HG03439 (cell line): ENCODE data around the gene HAUS6.
"Not testable (repeated sequence)": the region's sequence is repeated elsewhere in the genome, so short reads cannot be mapped to it uniquely, and the experiment has no call there.

ENCODE experiments used
- ATAC-seq: cut with Tn5 transposase; IDR thresholded peaks from one replicate; pipeline ENCODE4 v1.9.1; 2021; ENCODE audit warnings: mild to moderate bottlenecking, moderate library complexity; ENCODE audit not compliant: unreplicated experiment

HAUS6 gene

DNA sequence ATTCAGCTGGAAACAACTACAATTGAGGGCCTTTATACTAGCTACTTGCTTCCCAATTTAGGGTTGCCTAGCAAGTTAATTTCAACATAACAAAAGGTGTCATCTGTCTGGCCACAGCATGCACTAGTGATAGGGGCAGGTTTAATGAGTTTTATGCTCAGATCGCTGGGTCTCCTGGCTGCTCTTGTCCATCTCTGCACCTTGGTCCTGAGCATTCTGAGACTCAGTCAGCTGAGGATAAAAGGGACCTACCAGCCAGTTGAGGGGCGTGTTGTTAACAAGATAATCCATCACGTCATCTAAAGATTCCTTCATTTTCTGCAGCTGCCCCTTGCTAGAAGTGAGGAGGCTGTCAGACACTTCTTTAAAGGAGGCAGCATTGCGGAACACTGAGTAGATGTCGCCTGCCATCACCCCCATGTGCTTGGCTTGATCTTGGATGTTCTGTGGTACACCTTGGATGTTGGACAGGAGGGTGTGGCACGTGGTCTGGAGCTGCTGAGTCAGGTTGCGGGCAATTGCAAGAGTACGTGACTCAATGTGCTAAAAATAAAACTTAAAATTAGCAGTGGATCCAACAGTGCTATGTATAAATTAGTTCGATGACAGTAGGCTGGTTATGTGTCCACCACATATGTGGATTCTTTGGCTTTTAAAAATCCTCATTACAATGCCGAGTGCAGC, 13.5 kb upstream of the HAUS6 start:
- ATAC-seq, result no peak

DNA sequence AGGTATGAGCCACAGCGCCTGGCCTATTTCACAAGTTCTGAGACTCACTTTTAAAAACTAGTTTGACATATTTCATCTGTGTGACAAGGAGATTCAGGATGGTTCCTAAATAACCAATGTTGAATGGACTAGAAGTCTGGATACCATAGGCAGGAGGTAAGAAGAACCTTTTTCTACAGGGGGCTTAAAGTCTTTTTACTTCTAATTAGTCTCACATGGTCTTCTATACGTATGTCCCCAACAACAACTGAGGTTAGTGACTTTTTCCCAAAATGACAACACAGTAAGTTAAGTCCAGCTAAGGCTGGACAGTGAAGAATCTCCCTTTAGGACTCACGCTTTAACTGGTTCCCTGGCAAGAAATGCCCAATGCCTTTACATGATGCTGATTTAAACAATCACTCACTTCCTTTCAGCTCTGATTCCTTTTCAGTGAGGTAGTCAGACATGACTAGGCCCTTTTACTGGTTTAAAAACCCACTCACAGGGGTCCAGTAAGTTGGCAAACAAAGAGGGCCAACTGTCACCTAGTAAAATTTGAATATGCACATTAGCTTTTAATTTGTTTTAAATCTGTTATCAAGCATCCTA, 12.1 kb upstream of the HAUS6 start:
- ATAC-seq, result no peak

DNA sequence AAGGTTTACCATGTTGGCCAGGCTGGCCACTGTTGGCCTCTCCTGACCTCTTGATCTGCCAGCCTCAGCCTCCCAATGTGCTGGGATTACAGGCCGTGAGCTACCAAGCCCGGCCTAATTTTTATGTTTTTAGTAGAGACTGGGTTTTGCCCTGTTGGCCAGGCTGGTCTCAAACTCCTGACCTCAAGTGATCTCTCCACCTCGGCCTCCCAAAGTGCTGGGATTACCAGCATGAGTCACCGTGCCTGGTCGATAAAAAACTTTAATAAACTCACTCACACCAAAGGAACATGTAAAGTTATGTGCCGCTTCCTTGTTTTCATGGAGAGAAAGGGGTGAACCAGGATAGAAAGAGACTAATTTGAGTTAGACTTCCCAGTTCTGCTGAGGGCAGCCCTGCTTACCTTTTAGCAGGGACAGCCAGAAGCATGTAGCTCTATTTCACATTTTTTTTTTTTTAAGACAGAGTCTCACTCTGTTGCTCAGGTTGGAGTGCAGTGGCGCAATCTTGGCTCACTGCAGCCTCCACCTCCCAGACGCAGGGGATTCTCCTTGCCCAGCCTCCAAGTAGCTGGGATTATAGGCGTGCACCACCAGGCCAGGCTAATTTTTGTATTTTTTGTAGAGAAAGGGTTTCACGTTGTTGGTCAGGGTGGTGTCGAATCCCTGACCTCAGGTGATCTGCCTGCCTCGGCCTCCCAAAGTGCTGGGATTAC, 11.4 kb upstream of the HAUS6 start:
- ATAC-seq, result no peak

DNA sequence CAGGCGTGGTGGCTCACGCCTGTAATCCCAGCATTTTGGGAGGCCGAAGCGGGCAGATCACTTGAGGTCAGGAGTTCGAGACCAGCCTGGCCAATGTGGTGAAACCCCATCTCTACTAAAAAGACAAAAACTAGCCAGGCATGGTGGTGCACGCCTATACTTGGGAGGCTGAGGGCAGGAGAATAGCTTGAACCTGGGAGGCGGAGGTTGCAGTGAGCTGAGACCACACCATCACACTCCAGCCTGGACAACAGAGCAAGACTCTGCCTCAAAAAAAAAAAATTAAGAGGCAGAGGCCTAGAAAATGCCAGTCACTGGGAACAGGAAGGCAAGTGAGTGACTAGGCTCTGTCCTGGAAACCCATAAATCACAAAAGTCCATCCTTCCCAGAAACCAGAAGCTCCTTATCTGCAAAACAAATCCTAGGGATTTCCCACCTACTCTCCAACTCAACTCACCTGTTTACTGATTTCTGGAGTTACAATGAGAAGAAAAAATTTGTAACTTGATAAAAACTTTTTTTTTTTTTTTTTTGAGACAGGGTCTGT, 10.4 kb upstream of the HAUS6 start:
- not testable (repeated sequence) for ATAC-seq

DNA sequence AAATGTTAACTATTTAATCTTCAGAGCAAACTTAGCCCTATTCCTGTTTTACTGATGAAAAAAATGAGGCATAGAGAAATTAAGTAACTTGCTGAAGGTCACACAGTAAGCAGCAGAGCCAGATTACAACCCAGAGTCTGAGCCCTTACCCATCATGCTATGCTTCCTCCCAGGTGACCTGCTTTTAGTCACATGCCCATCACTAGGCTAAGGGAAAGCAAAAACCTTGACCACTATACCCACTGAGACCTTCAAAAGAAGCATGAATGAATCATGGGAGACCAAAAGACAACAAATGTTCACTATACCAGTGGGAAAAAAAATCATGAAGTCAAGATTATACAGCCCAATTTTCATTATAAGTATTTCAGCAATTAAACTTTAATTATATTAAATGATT, 5.3 kb upstream of the HAUS6 start:
- no peak for ATAC-seq

DNA sequence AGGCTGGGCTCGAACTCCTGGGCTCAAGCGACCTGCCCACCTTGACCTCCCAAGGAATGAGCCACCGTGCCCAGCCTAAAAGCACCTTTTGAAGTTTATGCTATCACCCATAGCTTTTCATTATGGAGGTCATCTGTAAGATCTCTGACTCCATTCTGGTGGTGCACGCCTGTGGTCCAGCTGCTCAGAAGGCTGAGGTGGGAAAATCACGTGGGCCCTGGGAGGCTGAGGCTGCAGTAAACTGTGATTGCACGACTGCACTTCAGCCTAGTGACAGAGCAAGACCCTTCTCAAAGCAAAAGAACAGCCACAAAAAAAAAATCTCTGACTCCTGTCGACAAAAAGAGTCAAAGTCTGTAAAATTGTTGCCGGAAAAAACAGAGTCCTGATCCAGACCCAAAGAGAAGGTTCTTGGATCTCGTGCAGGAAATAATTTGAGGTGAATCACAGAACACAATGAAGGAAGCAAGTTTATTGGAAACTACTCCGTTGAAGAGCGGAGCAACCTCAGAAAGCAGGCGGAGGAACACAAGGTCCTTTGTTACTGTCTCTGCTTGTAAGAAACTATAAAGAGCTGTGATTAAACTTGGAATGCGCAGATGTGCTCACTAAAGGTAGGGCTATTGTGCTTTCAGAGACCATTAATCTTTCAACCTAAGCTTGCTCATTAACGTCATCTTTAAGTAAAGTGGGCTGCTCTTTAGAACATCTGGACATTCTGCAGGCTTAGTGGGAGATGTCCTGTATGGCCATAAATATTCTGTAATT, 2.0 kb upstream of the HAUS6 start:
- ATAC-seq, result no peak

DNA sequence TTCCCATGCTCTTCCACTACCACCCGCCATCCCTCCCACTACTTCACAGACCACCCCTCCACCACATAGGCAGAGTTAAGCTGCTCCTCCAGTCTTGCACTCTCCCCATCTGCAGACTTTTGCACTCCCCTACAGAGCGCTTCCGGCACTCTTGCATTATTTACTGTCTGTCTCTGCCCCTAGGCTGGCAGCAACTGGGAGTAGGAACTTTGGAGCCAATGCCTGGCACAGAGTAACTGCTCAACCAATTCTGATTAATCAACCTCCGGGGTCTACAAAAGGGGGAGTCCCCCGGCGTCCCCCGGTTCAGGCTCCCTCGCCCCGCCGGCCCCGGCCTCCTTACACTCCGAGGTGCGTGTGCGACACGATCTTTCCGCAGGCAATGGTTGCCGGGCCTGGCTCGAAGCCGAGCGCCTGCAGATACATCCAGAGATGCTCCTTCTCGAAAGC, 498 bp downstream of the HAUS6 start:
- peak; percentile 28 for ATAC-seq

DNA sequence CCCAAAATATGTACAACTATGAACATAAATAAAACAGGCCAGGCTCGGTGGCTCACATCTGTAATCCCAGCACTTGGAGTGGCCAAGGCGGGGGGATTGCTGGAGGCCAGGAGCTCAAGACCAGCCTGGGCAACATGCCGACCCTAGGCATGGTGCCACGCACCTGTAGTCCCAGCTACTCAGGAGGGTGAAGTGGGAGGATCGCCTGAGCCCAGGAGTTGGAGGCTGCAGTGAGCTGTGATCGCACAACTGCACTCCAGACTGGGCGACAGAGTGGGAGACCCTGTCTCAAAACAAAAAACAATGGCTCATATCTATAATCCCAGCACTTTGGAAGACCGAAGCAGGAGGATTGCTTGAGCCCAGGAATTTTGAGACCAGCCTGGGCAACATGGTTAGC, 1.5 kb downstream of the HAUS6 start:
- no peak for ATAC-seq

DNA sequence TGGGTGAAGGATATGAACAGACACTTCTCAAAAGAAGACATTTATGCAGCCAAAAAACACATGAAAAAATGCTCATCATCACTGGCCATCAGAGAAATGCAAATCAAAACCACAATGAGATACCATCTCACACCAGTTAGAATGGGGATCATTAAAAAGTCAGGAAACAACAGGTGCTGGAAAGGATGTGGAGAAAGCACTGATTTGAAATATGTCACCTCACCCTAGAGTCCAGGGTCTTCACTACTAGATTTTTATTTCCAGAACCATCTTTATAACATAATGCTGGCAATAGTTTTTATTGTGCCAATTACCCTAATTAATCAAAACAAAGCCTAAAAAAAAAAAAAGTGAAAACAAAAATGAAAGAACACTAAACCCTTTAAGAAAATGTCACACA, 5.3 kb downstream of the HAUS6 start:
- not testable (repeated sequence) for ATAC-seq

DNA sequence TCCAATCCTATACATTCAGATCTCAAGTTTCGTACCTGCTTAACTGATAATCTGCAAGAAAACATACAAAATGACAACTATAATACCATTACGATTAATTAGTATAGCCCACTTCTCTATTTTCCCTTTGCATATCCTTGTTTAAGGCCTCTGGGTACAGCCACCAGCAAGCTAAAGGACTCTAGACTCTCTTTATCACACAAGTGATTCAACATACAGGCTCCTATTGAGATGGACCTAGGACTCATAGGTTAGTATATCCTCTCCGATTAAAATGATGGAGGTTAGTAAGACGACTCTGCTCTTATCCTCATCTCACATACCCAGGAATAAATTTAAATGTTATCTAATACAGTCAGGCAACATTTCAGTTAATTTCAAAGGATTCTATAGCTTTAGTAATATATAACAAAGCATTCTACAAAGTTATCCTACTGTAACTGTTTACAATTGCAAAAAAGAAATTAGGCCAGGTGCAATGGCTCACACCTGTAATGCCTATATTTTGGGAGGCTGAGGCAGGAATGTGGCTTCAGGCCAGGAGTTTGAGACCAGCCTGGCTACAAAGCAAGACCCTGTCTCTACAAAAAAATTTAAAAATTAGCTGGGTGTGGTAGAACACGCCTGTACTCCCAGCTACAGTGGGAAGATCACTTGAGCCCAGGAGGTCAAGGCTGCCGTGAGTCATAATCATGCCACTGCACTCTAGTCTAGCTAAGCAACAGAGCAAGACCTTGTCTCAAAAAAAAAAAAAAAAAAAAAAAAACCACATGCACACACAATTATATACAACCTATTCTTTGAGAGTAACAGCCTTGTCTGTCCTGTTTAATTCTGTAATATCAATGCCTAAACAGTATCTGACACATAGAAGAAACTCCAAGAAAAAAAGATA, 15.4 kb downstream of the HAUS6 start:
- no peak for ATAC-seq

DNA sequence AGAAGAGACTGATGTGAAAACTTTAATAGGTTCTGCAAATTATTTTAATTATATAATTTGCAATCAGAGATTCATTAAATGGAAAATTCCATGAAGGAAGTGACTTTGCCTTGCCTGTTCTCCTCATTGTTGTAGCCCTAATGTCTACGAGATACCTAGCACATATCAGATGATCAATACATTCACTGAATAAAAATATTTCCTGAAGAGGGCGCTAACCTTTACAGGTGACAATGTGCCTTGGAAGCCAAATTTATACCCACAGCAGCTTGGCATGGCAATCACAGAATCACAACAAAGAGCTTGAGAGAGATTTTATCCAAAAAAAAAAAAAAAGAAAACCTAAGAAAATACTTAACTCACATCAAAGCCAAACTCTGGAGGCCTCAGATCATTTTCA, 17.4 kb downstream of the HAUS6 start:
- peak; percentile 71 for ATAC-seq

DNA sequence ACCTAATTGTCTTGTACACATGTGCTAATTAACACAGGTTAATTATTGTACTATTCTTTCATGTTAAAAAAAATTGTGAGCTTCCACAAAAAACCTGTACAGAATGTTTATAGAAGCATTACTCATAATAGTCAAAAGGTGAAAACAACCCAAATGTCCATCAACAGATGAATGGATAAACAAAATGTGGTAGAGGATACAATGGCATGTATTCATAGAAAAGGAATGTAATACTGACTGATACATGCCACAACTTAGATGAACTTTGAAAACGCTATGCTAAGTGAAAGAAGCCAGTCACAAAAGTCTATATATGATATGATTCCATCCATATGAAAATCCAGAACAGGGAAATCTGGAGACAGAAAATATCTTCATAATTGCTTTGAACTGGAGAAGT, 27.9 kb downstream of the HAUS6 start:
- no peak for ATAC-seq

DNA sequence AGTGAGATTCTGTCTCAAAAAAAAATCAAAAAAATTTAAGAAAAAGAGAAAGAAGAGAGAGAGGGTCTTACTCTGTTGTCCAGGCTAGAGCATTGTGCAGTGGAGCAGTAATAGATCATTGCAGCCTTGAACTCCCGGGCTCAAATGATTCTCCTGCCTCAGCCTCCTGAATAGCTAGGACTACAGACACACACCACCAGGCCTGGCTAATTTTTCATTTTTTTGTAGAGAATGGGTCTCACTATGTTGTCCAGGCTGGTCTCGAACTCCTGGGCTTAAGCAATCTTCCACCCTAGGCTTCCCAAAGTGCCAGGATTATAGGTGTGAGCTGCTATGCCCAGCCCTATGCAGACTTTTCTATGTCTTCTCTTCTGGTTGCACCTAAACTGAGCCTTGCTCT, 28.5 kb downstream of the HAUS6 start:
- no peak for ATAC-seq

DNA sequence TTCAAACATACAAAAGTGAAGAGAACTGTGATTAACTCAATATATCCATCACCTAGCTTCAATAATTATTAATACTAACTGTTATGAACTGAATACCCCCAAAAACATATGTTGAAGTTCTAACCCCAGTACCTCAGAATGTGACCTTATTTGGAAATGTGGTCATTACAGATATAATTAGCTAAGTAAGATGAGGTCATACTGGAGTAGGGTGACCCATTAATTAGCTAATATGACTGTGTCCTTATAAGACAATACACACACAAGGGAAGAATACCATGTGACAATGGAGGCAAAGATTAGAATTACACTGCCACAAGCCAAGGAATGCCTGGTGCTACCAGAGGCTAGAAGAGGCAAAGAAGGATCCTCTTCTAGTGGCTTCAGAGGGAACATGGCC, 45.7 kb downstream of the HAUS6 start:
- ATAC-seq, result no peak

DNA sequence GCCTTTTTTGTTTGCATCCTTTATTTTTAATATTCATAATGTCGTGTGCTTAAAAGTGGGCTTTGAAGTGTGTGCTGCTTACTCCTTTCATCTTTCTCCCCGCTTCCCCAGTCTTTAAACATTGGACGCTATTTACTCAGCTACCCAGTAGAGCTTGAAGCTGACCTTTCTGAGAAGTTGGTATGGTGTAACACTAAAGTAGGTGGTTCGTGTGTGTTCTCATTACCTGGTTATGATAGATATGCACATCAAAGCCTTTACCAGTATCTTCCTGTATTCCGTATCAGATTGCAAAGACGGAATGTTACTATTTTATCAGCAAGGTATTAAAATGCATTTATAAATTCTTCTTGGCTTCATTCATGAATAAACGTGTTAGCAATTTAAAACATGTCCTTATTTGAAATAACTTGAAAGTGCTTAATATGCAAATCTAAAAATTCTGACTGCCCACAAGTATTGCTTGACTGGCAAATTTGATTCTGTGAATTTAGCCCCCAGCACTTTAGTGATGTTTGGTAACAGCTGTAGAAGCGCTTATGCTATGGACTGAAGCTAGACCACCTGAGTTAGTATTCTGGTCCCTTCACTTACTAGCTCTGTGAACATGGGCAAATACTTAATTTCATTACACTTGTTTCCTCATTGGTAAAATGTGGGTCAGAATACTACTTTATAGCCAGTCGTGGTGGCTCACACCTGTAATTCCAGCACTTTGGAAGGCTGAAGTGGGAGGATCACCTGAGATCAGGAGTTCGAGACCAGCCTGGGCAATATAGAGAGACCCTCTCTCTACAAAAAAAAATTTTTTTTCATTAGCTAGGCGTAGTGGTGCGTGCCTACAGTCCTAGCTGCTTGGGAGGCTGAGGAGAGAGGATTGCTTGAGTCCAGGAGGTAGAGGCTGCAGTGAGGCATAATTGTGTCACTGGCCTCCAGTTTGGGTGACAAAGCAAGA, 51.8 kb downstream of the HAUS6 start:
- ATAC-seq, result no peak

DNA sequence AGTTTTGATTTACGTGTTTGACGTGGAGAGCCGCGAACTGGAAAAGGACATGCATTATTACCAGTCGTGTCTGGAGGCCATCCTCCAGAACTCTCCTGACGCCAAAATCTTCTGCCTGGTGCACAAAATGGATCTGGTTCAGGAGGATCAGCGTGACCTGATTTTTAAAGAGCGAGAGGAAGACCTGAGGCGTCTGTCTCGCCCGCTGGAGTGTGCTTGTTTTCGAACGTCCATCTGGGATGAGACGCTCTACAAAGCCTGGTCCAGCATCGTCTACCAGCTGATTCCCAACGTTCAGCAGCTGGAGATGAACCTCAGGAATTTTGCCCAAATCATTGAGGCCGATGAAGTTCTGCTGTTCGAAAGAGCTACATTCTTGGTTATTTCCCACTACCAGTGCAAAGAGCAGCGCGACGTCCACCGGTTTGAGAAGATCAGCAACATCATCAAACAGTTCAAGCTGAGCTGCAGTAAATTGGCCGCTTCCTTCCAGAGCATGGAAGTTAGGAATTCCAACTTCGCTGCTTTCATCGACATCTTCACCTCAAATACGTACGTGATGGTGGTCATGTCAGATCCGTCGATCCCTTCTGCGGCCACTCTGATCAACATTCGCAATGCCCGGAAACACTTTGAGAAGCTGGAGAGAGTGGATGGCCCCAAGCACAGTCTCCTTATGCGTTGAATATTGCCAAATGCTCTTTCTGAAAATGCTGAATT, 52.6 kb downstream of the HAUS6 start:
- ATAC-seq, result no peak

DNA sequence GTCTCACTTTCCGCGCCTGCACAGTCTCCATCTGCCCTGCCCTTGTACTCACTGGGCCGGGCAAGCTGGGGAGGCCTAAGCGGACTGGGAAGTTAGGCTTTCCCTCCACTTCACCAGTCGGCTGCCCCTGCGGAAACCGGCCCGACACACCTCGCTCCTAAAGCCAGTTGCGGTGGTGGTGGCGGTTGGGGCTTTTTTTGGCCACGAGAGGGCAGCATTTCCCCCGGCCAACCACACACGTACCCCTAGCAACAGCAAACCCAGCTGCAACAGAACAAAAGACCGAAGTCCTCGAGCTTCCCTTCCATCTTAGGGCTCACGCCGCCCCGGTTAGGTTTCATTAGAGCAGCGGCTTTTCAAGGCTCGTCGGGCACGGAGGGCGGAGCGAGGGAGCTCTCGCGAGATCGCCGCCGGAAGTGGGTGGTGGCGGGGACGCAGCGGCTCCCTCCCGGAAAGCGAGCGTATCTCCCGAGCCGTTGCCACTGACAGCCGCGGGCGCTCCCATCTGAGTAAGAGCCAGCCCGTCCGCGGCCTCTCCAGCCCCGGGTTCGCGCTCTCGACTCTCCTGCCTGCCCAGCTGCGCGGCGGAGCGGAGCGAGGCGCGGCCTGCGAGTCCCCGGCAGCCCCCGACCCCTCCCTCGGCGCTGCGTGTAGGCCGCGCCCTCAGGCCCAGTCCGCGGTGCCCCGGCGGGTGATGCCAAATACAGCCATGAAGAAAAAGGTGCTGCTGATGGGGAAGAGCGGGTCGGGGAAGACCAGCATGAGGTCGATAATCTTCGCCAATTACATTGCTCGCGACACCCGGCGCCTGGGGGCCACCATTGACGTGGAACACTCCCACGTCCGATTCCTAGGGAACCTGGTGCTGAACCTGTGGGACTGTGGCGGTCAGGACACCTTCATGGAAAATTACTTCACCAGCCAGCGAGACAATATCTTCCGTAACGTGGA, 53.5 kb downstream of the HAUS6 start, which contains the start of gene RRAGA:
TSS of gene RRAGA (plus strand) at position 462 of the 951 bp plus-strand sequence. CDS start at position 695, 233 bp downstream.
- peak; percentile 92 for ATAC-seq
